OCI-LY1 (cell line): ENCODE measurements around the gene LCN1.

Experiments used
- EZH2 ChIP-seq: fragments of 200-600 bp; sonication (generic), shearing (Covaris generic); IDR thresholded peaks from 2 replicates; pipeline ENCODE4 v1.8.0; 2017; ENCODE audit warnings: borderline replicate concordance, mixed run types, mild to moderate bottlenecking, antibody characterized with exemption, low read length, moderate library complexity, mixed read lengths
- TF ChIP-seq, protein P1 (sequence below): fragments of 200-600 bp; sonication (generic), shearing (Covaris generic); IDR thresholded peaks from 2 replicates; pipeline ENCODE4 v1.5.1; 2017; ENCODE audit warnings: mild to moderate bottlenecking, antibody characterized with exemption, low read length, moderate library complexity, mixed read lengths

DNA sequence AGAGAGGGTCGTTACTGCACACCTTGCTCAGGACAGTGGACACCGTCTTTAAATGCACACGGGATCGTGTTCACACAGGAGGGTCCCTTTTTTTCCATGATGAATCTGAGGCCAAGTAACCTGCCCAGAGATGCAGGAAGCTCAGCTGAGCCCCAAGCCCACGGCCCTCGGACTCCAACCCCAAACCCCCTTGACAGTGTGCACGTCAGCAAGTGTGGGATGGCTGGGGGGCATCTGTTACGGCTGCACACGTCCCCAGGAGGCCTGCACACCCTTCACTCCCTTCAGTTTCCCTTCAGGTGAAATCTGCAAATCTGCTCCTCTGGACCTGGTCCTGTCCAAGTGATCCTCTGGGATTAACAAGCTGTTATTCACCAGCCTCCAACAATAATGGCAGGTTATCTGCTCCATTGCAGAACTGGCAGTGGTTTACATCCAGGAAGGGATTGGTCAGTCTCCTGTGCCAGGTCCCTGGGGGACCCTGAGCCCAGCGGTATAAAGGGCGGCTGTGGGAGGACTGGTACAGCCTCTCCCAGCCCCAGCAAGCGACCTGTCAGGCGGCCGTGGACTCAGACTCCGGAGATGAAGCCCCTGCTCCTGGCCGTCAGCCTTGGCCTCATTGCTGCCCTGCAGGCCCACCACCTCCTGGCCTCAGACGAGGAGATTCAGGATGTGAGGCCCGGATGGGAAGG lies at the start of gene LCN1:
- TF ChIP-seq, protein P1, sequence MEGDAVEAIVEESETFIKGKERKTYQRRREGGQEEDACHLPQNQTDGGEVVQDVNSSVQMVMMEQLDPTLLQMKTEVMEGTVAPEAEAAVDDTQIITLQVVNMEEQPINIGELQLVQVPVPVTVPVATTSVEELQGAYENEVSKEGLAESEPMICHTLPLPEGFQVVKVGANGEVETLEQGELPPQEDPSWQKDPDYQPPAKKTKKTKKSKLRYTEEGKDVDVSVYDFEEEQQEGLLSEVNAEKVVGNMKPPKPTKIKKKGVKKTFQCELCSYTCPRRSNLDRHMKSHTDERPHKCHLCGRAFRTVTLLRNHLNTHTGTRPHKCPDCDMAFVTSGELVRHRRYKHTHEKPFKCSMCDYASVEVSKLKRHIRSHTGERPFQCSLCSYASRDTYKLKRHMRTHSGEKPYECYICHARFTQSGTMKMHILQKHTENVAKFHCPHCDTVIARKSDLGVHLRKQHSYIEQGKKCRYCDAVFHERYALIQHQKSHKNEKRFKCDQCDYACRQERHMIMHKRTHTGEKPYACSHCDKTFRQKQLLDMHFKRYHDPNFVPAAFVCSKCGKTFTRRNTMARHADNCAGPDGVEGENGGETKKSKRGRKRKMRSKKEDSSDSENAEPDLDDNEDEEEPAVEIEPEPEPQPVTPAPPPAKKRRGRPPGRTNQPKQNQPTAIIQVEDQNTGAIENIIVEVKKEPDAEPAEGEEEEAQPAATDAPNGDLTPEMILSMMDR = no peak
- no peak for TF ChIP-seq EZH2
